Peyer's patch (tissue), 4 donors: ENCODE measurements around the gene PCSK5.

ENCODE experiments used
- CTCF ChIP-seq, 6 experiments: fragments of 450-650 bp in 4 of 6; fragments of 200-600 bp in 2 of 6; sonication (generic) in 1 of 6; IDR thresholded peaks; one replicate each; pipeline ENCODE4 v1.5.1; 2017 to 2019; ENCODE audit warnings: antibody characterized with exemption in 6 of 6, mild to moderate bottlenecking in 3 of 6, moderate library complexity in 1 of 6
- POLR2A ChIP-seq, 2 donors: fragments of 450-650 bp; IDR thresholded peaks; one replicate each; pipeline ENCODE4 v1.5.1; 2017; ENCODE audit warnings: antibody characterized with exemption in 2 of 2, mild to moderate bottlenecking in 2 of 2, moderate library complexity in 2 of 2

DNA sequence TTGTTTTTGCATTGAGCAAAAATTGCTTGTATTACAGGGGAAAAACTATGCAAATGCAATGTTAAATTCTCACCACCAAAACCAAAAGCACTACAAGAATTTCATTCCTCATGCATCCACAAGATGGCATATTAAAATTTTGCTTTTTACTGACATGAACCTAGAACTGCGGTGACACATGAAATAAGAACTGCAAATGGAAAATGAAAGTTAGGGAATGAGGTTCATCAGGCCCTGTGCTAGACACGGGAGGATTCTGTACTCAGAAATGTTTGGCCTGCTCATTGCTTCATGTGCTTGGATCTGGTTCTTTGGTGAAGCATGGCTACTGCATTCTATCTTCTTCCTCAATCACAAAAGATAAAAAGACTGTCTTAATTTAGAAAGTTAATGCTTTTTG, 512.9 kb downstream of the PCSK5 start:
- TF ChIP-seq CTCF (IDR thresholded peaks at IDR 0.05): peak; percentile 35 to 84 (median 78)
- TF ChIP-seq POLR2A (IDR thresholded peaks at IDR 0.05): no peak
